Measurements from ENCODE around the gene CCDC183. TPM values are rescaled to one million over a fixed set of nuclear protein-coding genes. Genes with fewer than 3 reads are reported as not detected.
A peak's percentile ranks its signal among the peaks of the same experiment; 100 is the strongest.

CCDC183 gene
- total and polyA plus RNA-seq, 8 donors: 0.44 to 11.7 (median 10.0) TPM; not detected in 1

DNA sequence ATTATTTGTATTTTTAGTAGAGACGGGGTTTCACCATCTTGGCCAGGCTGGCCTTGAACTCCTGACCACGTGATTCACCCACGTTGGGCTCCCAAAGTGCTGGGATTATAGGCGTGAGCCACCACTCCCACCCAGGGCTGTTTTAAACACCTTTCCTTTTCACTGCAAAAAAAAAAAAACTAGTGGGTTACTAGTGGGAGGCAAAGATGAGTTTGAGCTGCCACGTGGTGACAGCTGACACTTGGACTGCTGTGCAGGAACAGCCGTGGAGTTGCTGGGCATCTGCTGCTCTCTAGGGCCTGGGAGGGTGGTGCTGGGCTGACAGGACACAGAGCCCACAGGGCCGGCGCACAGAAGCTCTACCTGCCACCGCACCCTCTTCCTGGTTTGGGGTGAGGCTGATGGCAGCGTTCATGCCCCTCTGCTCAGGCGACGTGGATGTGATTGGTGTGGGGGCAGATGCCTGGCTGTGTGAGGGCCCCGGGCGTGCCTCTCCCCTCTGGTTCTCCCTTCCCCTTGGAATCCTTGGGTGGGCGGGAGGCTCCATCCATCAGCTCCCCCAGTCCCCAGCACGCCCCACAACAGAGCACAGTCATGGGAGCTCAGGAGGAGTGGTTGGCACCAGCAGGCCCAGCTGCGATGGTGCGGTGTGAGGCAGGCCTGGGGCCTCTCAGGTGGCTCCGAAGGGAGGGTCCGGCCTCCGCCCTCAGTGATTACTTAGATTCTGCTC lies 28.5 kb downstream of the CCDC183 start:
- Histone ChIP-seq H3K4me1 (peaks cover 0 to 17% of the 10 kb centered on the region in 2 donors), H3K36me3 (peaks cover 0 to 68% of the 10 kb centered on the region in 2 donors), H3K27me3 (peaks cover 0 to 7% of the 10 kb centered on the region in 2 donors), H3K27ac (no peak overlapping the region), H3K4me3 (no peak overlapping the region), H3K9me3 (no peaks in the 10 kb centered on the region)
- ATAC-seq (no peak), DNase-seq (peak in 1 of 4 donors; percentile 61)
- intact Hi-C loops (cut with DNase I): no loop called here
- TF ChIP-seq, protein P1, sequence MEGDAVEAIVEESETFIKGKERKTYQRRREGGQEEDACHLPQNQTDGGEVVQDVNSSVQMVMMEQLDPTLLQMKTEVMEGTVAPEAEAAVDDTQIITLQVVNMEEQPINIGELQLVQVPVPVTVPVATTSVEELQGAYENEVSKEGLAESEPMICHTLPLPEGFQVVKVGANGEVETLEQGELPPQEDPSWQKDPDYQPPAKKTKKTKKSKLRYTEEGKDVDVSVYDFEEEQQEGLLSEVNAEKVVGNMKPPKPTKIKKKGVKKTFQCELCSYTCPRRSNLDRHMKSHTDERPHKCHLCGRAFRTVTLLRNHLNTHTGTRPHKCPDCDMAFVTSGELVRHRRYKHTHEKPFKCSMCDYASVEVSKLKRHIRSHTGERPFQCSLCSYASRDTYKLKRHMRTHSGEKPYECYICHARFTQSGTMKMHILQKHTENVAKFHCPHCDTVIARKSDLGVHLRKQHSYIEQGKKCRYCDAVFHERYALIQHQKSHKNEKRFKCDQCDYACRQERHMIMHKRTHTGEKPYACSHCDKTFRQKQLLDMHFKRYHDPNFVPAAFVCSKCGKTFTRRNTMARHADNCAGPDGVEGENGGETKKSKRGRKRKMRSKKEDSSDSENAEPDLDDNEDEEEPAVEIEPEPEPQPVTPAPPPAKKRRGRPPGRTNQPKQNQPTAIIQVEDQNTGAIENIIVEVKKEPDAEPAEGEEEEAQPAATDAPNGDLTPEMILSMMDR (IDR thresholded peaks at IDR 0.05): no peak

DNA sequence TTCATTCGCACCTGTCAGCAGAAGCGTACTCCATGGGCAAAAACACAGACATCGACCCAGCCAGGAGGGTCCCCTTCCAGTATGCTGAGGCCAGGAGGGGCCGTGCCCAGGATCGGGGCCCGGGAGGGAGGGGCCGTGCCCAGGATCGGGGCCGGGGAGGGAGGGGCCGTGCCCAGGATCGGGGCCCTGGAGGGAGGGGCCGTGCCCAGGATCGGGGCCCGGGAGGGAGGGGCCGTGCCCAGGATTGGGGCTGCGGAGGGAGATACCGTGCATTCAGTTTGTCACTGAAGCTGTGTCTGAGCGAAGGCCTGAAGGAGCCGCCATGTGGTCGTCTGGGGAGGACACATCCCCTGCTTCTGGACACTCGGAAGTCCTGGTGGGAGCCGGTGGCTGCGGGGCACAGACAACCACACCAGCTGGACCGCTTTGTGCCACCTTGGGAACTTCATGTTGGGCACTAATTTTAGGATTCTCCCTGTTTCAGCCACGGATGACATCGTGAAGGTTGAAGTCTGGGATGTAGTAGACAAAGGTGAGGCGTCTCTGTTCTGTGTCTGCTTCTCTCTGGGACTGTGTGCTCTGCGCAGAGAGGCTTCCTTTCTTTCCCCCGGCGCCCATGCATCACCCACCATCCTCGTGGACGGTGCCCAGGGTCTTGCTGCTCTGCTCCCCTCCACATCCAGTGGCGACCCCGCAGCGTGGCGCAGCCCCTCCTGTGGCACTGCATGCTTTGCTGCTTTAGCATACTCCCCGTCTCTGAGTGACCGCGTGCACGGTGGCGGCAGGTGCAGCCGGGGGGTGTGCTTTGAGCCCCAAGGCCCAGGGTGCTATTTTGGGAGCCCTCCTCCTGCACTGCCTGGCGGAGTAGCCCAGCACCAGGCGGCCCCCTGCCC lies 29.4 kb downstream of the CCDC183 start:
- intact Hi-C loops (cut with DNase I): no loop called here

DNA sequence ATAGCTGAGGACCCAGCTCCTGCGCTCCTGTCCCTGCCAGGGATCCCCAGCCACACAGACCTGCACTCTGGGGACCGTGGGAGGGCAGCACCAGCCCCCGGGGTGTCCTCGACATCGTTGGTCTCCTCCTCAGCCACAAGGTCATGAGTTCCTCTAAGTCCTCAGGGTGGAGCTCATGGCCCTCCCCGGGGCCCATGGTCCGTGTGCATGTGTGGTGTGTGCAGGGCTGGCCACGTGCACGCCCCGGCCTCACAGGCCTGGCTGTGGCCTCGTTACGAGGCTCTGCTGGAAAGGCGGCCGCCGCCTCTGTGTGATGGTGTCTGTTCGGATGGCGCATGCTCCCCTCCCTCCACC lies 30.0 kb downstream of the CCDC183 start:
- no peak for ATAC-seq
- TF ChIP-seq, protein P1 (IDR thresholded peaks at IDR 0.05): no peak
- intact Hi-C loops (cut with DNase I): no loop called here
- Histone ChIP-seq H3K9me3 (no peaks in the 10 kb centered on the region), H3K4me1 (peaks cover 0 to 10% of the 10 kb centered on the region in 2 donors), H3K27ac (no peak overlapping the region), H3K27me3 (peaks cover 0 to 6% of the 10 kb centered on the region in 2 donors), H3K4me3 (no peak overlapping the region), H3K36me3 (peaks cover 0 to 83% of the 10 kb centered on the region in 2 donors)
- DNase-seq: peak in 1 of 4 donors; percentile 44

More for the DNA sequence above, 29.4 kb downstream of the CCDC183 start:
- peaks cover 0 to 16% of the 10 kb centered on the region in 2 donors for H3K4me1 ChIP-seq
- H3K27ac ChIP-seq: no peak overlapping the region
- TF ChIP-seq, protein P1 (IDR thresholded peaks at IDR 0.05): no peak
- H3K4me3 ChIP-seq: no peak overlapping the region
- H3K27me3 ChIP-seq: peaks cover 0 to 7% of the 10 kb centered on the region in 2 donors
- peak in 1 of 4 donors; percentile 72 for DNase-seq
- no peak for ATAC-seq
- H3K9me3 ChIP-seq: no peaks in the 10 kb centered on the region
- H3K36me3 ChIP-seq: peaks cover 0 to 77% of the 10 kb centered on the region in 2 donors

DNA sequence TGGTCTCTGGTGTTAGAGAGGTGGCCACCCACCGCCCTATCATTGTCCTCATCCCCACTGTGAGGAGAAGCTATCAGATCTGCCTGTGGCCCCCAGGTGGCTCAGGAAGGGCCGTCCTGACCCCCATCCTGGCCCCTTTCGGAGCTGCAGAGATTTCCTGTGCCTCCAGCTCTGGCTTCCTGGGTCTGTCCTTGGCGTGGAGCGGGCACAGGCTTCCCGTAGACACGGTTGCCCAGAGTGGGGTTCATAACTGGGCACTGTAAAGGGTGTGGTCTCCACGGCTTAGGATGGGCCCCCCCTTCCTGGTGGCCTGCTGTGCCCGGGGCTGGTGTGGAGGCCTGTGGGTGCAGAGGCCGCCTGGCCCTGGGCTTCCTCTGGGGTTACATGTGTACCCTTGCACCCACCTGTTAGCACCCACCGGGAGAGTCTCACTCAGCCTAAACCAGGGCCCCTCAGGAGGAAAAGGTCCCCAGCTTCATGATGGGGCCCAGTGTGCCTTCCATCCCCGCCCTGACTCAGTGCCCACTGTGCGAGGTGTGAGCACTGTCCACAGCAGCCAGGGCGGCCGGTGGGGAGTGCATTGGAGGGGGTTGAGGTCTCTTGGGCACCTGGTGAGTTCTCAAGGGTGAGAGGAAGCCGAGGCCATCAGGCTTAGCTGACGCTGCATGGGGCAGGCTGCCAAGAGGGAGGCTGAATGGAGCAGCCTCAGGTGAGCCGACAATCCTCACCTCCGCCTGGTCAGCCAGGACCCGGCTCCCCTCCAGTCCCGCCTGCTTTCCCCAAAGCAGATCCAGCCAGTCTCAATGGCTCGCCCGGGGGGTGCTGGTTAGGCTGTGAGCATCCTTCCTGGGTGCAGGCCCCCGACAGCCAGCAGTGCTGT lies 30.8 kb downstream of the CCDC183 start:
- peaks cover 0 to 91% of the 10 kb centered on the region in 2 donors for H3K36me3 ChIP-seq
- no peak for ATAC-seq
- intact Hi-C loops (cut with DNase I): no loop called here

More for the DNA sequence above, 30.8 kb downstream of the CCDC183 start:
- H3K27me3 ChIP-seq: no peaks in the 10 kb centered on the region
- no peaks in the 10 kb centered on the region for H3K9me3 ChIP-seq
- H3K4me3 ChIP-seq: no peak overlapping the region
- H3K27ac ChIP-seq: no peak overlapping the region
- peak in 1 of 4 donors; percentile 53 for DNase-seq
- H3K4me1 ChIP-seq: peaks cover 0 to 2% of the 10 kb centered on the region in 2 donors
- TF ChIP-seq, protein P1 (IDR thresholded peaks at IDR 0.05): no peak
